Measurements from ENCODE around the gene LRGUK. TPM values are rescaled to one million over a fixed set of nuclear protein-coding genes. Genes with fewer than 3 reads are reported as not detected.
"Not testable (repeated sequence)": the region's sequence is repeated elsewhere in the genome, so short reads cannot be mapped to it uniquely, and the experiment has no call there.

Gene LRGUK
- polyA plus RNA-seq (2013, experiment 1 of 2; ENCODE audit: insufficient read length), result not detected
- 0.10 TPM for polyA plus RNA-seq (2013, experiment 2 of 2; ENCODE audit: insufficient read length)

DNA sequence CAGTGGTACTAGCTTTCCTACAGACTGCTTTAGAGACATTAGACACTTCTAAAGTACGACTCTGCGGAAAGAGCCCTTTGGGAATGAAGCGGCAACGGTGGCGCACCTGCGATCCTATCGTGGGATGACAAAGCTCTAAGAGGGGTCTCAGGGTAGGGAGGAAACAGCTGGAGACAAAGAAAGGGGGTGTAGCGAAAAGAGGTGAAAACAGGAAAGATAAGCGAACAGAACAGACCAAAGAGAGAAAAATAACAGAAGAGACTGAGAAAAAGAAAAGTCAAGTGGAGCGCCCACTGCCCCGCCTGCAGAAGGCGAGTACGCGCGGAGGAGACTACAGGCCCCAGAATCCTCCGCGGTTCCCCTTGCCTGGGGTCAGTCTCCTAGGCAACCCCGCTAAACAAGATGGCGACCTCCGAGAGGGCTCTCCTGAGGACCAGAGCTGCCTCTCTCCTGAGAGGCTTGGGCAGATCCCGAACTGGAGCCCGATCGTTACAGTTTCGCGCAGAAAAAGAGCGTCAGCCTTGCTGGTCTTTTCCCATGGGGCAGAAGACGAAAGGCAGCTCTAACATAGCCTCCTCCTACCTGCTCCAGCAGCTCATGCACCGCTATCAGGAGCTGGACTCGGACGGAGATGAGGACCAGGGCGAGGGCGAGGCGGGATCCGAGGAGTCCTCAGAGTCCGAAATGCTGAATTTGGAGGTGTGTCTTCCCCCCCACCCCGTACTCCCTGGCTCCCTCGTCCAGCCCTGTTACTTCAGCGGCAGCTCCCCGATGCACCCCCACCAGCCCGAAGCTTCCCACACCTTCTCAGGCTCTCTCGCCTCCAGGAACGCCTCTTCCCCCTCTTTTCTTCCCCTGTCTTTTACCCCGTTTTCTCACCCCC is at the start of gene LRGUK:
TSS of gene LRGUK (plus strand) at position 375 of the 883 bp plus-strand sequence. CDS start at position 403, 28 bp downstream.
- DNase-seq, result peak; percentile 83

GRCh38 chr7:134077560-134077959 is 49.6 kb upstream of the LRGUK start:
- DNase-seq, result not testable (repeated sequence)

DNA sequence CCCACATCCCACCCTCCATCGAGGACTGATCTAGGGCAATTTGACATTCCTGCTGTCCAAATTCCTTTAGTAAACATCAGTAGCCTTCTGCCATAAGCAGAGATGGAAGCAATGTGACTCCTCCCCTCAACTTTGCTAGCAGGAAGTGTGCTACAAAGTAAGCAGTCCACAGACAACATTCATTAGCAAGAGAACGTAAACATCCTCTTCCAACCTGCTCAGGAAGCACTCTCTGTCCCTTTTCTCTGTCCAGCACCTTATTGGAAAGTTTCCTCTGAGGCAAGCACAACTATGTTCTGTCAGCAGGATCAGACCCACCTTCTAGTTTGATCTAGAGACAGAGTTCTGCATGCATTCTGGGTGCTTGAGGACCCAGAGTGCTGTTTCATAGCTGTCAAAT is 48.1 kb upstream of the LRGUK start:
- no peak for DNase-seq

DNA sequence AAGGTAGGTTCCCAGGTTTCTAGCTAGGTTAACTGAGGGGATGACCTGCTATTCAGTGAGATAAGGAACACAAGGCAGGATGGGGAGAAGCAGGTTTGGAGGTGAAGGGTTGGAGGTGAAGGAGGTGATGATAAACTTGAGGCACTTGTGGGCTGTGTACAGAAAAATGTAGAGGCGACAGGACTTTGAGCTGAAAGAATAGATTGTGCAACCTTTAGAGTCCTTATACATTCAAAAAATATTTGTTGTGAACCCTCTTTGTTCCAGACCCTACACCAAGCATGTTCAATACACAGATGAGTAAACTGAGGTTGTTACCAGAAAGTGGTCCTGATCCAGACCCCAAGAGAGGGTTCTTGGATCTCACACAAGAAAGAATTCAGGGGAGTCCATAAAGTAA is 45.4 kb upstream of the LRGUK start:
- DNase-seq, result no peak

- DNase-seq, result no peak
Observed at GRCh38 chr7:134083766-134084487, 43.2 kb upstream of the LRGUK start.

GRCh38 chr7:134084488-134085144 is 42.5 kb upstream of the LRGUK start:
- DNase-seq, result no peak

DNA sequence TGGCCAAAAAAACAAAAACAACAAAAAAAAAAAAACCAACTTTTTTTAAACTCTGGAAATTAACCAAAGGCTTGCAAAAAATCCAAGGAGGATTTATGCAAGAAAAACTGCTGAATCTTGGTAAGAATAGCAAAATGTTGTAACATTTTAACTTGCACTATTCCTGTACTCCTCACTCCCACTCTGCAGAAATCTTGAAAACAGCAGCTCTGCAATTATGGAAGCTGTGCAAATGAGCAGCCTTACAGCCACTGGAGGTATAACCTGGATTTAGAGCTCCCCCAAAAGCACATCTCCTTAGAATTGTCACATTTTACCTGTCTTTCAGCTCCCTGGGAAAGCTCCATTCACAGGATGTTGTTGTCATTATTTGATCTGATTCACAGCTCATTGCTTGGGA is 41.8 kb upstream of the LRGUK start:
- DNase-seq, result no peak

DNA sequence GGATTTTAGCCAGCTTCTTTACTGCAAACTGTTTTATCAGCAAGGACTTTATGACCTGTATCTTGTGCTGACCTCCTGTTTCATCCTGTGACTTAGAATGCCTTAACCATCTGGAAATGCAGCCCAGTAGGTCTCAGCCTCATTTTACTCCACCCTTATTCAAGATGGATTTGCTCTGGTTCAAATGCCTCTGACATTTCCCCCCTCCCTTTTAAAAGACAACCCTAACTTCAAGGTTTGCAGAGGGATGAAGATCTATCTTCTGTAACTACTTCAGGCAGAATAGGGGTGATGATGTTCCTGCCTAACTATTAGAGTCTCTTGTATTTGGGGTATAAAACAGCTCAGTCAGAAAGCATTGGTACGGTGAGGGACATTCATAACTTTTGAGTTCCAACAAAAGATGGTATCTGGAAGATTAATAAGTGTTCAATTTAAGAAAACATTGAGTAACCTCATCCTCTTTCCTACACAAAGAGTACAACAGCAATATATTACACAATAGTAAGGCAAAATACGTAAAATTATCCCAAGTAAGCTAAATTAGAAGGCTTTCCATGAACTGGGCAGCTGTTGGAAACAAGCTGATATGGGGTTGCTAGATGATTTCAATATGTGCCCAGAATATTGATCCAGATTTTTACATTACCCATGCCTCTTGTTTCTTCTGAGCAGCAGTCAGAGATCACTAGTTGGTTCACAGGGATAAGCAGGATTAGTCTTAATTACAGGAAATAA is 40.0 kb upstream of the LRGUK start:
- no peak for DNase-seq

DNA sequence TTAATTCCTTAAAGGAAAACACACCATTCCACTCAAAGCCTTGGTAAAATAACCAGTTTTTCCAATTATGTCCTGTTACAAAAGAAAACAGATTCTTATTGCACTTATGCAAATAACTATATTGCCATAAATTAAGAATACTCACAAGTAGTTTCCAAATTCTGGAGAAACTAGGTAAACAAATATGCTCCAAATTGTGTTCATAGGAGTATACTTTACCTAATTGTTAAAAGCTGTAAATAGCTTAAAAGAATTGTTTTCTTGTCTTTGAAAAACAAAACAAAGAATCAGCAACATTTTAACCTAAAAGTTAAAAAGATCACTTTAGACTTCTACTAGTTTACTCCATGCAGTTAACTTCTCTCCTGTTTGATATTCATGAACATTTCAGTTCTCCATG is 38.9 kb upstream of the LRGUK start:
- DNase-seq, result no peak

DNA sequence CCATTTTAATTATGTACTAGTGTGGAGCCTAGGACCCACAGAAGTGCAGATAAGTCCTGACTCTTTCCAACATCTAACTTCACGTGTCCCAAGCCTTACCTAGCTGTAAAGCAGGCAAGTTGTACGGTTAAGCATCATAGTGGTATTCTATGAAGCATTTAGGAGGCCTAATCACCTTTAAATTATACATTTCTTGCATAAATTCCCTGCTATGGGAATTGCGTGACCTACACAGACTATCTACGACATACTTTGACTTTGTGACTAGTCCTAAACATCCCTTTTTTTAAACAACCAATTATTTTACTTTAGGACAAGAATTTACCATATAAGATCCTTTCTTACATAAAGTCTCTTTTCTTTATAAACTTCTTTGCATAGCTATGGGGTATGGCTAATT is 37.7 kb upstream of the LRGUK start:
- no peak for DNase-seq

- no peak for DNase-seq
Observed at GRCh38 chr7:134098072-134098471, 29.1 kb upstream of the LRGUK start.

GRCh38 chr7:134101716-134102115 is 25.4 kb upstream of the LRGUK start:
- no peak for DNase-seq

DNA sequence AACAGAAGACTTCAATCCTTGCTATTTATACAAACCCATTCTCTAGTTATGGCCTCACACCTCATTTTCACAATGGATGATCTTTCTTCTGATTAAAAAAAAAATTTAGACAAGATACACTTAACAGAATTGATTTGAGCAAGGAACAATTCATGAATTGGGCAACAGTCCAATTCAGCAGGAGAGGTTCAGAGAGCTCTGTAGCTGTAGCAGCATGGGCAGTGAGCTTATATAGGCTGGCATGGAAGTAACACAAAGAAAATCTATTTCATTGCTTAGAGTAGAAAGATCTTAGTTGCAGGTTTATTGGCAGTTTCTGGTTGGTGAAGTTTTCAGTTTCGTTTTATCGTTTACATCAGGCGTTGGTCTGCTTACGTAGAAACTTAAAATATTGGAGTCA is 23.0 kb upstream of the LRGUK start:
- DNase-seq, result no peak

- DNase-seq, result no peak
Observed at GRCh38 chr7:134105841-134106240, 21.3 kb upstream of the LRGUK start.

DNA sequence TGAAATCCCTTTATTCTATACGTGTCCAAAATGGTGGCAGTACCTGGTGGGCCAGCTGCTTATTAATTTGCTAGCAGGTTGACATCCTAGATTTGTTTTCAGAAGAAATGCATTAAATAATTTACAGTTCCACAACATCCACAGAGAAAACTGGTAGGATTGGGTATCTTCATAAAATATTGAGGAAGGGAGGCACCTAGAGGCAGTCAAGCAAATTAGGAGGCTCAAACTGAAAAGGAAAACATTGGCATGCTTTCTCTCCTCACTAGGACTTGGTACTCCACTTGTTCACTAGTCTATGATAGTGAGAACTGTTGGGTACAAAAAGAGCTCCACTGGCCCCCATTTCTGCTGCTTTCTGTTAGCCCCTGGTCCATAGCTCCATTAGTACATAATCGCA is 18.3 kb upstream of the LRGUK start:
- DNase-seq, result no peak

DNA sequence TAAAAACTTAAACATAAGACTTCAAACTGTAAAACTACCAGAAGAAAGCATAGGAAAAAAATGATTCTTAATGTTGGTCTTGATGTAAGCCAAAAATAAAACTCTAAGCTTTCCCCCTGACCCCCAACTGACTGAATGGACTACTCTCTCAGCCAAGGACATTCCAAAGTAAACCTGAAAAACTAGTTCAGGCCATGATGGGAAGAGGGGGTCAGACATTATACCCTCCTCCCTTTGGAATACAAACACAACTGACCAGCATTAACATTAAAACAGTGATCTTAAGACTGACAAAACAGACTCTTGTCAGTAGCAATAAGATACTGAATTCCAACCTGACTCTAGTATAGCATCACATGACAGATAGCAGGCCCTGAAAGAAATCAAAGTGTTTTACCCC is 13.5 kb upstream of the LRGUK start:
- DNase-seq, result no peak

- DNase-seq, result no peak
Observed at GRCh38 chr7:134114992-134115391, 12.1 kb upstream of the LRGUK start.

- DNase-seq, result peak; percentile 9
Observed at GRCh38 chr7:134120405-134120804, 6.7 kb upstream of the LRGUK start.

- no peak for DNase-seq
Observed at GRCh38 chr7:134121632-134122139, 5.5 kb upstream of the LRGUK start.

GRCh38 chr7:134122980-134123379 is 4.2 kb upstream of the LRGUK start:
- DNase-seq, result no peak

- no peak for DNase-seq
Observed at GRCh38 chr7:134126146-134126545, 994 bp upstream of the LRGUK start.

GRCh38 chr7:134126596-134126965 is 559 bp upstream of the LRGUK start:
- no peak for DNase-seq
